ENCODE results near the gene AGAP1. TPM values are rescaled to one million over a fixed set of nuclear protein-coding genes. Genes with fewer than 3 reads are reported as not detected.

Gene AGAP1
- total and polyA plus RNA-seq, 2 donors (not counting 3 experiments of a cell fraction or from before 2014, with no cell fraction given) = 10.2 to 20.9 TPM

DNA sequence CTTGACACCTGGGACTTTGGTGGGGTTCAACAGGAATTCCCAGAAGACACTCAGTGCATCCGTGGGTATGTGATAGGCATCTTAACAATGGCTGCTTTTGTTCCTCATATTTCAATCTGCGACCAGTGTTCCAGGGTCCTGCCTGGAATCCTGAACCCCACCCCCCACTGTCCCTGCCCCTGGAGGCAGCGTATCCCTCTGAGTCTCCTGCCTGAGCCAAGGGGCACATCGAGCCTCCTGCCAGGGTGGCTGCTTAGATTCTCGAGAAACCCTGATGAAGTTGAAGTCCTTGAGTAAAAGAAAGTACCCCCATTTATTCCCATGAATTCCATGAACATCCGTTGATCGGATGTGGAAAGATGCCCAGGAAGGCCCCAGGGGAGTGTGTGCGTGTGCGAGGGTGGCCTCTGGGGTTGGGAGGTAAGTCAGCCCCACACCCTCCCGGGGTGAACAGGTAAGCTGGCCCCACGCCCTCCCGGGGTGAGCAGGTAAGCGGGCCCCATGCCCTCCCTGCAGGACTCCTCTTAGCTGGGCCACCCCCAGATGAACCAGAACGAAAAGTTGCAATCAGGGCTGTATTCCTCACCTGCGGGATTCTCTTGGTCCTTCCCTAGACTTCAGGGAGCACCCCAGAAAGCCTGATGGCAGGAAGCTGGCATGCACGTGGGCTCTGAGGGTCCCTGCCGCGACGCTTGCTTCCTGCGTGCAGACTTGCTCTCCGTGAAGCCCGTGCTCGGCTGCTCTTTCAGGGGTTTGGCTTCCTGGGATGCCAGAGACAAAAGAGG lies 253.3 kb downstream of the AGAP1 start:
- FAIRE-seq (no peak), DNase-seq (ENCODE audit: low read depth, low spot score) (no peak)
- intact Hi-C loops (cut with micrococcal nuclease) = loop anchor here (2.0 to 10.0 kb wide), 2 partner anchors 76 to 252 kb away; partner anchors contain the start of gene AGAP1
- POLR2A ChIA-PET = interaction anchor here (1.1 kb wide), 1 partner anchor 154 kb away, joined by 3 read pairs; no protein-coding TSS in a partner anchor
- Histone ChIP-seq H3K79me2 (ENCODE audit: control insufficient read depth, insufficient read depth, low read length) (no peaks in the 10 kb centered on the region), H3K4me3 (replicated peaks in 1 of 3; ENCODE audit: insufficient read depth in 1 of 3, low read depth in 1 of 3, low read length in 3 of 3) (no peak overlapping the region), H3K9me1 (replicated peaks; ENCODE audit: control insufficient read depth, extremely low read depth, insufficient read depth, low read length) (no peaks in the 10 kb centered on the region), H3K9me3 (replicated peaks; ENCODE audit: control insufficient read depth, insufficient read depth, low read length) (no peaks in the 10 kb centered on the region), H3K4me1 (ENCODE audit: control insufficient read depth, extremely low read depth, insufficient read depth, low read length) (no peaks in the 10 kb centered on the region), H3K27me3 (ENCODE audit: control insufficient read depth in 2 of 2, insufficient read depth in 2 of 2, low read length in 2 of 2) (no peaks in the 10 kb centered on the region), H3K4me2 (ENCODE audit: insufficient read depth, low read length) (no peak overlapping the region), H3K9ac (replicated peaks; ENCODE audit: extremely low read depth, insufficient read depth, low read length) (no peak overlapping the region), H3K36me3 (ENCODE audit: control insufficient read depth in 2 of 2, extremely low read depth in 1 of 2, insufficient read depth in 2 of 2, low read length in 2 of 2) (no peaks in the 10 kb centered on the region), H3K27ac (ENCODE audit: insufficient read depth, low read depth, low read length) (no peak overlapping the region), H2AFZ (ENCODE audit: low read depth, low read length) (no peak overlapping the region), H4K20me1 (replicated peaks; ENCODE audit: control insufficient read depth, extremely low read depth, insufficient read depth, low read length) (no peaks in the 10 kb centered on the region)
- no TSS peak for BruUV-seq (replicated peaks)
- dilution Hi-C loops (cut with MboI; ENCODE audit: extremely low pct_ligation_motif_present, low sequenced_read_pairs) = no loop called here
- CTCF ChIA-PET = interaction anchor here (1.2 to 5.6 kb wide), 9 partner anchors 11 to 630 kb away, joined by 3 to 213 read pairs (median 11); no protein-coding TSS in a partner anchor
- TF ChIP-seq JUN (IDR thresholded peaks at IDR 0.05; ENCODE audit: borderline replicate concordance, insufficient read depth, insufficient read length, low read depth) (no peak), MYC (IDR thresholded peaks at IDR 0.05; ENCODE audit: low read depth, low read length) (no peak)

DNA sequence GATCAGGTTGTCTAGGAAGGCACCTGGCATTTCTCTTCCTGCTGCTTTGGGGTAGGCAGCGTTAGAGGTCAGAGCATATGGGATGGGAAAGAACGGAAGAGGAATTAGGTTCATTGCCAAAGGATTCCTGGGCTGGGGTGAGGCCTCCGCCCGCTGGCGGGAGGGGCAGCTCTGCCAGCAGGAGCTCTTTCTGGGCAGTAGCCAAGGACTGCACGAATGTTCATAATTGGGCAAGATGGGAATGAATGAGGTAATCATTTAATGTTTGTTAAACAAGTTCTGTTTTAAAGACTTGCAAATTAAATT lies 253.9 kb downstream of the AGAP1 start:
- no peak for TF ChIP-seq JUN (IDR thresholded peaks at IDR 0.05; ENCODE audit: borderline replicate concordance, insufficient read depth, insufficient read length, low read depth)
- no peak for TF ChIP-seq POLR2A (IDR thresholded peaks at IDR 0.05; ENCODE audit: low read depth, low read length)
- no peak for TF ChIP-seq MYC (IDR thresholded peaks at IDR 0.05; ENCODE audit: low read depth, low read length)
- no peak for TF ChIP-seq EZH2 (IDR thresholded peaks at IDR 0.05; ENCODE audit: borderline replicate concordance, low read depth, low read length, severe bottlenecking)
- TF ChIP-seq, protein P1, sequence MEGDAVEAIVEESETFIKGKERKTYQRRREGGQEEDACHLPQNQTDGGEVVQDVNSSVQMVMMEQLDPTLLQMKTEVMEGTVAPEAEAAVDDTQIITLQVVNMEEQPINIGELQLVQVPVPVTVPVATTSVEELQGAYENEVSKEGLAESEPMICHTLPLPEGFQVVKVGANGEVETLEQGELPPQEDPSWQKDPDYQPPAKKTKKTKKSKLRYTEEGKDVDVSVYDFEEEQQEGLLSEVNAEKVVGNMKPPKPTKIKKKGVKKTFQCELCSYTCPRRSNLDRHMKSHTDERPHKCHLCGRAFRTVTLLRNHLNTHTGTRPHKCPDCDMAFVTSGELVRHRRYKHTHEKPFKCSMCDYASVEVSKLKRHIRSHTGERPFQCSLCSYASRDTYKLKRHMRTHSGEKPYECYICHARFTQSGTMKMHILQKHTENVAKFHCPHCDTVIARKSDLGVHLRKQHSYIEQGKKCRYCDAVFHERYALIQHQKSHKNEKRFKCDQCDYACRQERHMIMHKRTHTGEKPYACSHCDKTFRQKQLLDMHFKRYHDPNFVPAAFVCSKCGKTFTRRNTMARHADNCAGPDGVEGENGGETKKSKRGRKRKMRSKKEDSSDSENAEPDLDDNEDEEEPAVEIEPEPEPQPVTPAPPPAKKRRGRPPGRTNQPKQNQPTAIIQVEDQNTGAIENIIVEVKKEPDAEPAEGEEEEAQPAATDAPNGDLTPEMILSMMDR (IDR thresholded peaks at IDR 0.05; ENCODE audit: extremely low read depth in 1 of 2, insufficient read depth in 1 of 2, low read depth in 1 of 2, low read length in 2 of 2) = no peak
- TF ChIP-seq, protein P2, sequence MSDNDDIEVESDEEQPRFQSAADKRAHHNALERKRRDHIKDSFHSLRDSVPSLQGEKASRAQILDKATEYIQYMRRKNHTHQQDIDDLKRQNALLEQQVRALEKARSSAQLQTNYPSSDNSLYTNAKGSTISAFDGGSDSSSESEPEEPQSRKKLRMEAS (IDR thresholded peaks at IDR 0.05; ENCODE audit: insufficient read depth, insufficient read length) = no peak
- TF ChIP-seq GATA2 (IDR thresholded peaks at IDR 0.05; ENCODE audit: insufficient read depth, insufficient read length, low read depth, low read length) = no peak
- TF ChIP-seq POLR2AphosphoS5 (IDR thresholded peaks at IDR 0.05; ENCODE audit: insufficient read depth, low read depth, low read length) = no peak
- no peak for TF ChIP-seq FOS (IDR thresholded peaks at IDR 0.05; ENCODE audit: borderline replicate concordance, insufficient read depth, low read length)
- POLR2A ChIA-PET = no interaction called here
- CTCF ChIA-PET = interaction anchor here (5.6 kb wide), 1 partner anchor 151 kb away, joined by 213 read pairs; no protein-coding TSS in a partner anchor
- Histone ChIP-seq H4K20me1 (replicated peaks; ENCODE audit: control insufficient read depth, extremely low read depth, insufficient read depth, low read length) (no peaks in the 10 kb centered on the region), H3K4me1 (ENCODE audit: control insufficient read depth, extremely low read depth, insufficient read depth, low read length) (no peaks in the 10 kb centered on the region), H3K27me3 (ENCODE audit: control insufficient read depth in 2 of 2, insufficient read depth in 2 of 2, low read length in 2 of 2) (no peaks in the 10 kb centered on the region), H3K4me2 (ENCODE audit: insufficient read depth, low read length) (no peak overlapping the region), H3K27ac (ENCODE audit: insufficient read depth, low read depth, low read length) (no peak overlapping the region), H3K36me3 (ENCODE audit: control insufficient read depth in 2 of 2, extremely low read depth in 1 of 2, insufficient read depth in 2 of 2, low read length in 2 of 2) (no peaks in the 10 kb centered on the region), H3K9ac (replicated peaks; ENCODE audit: extremely low read depth, insufficient read depth, low read length) (no peak overlapping the region), H2AFZ (ENCODE audit: low read depth, low read length) (no peak overlapping the region), H3K4me3 (replicated peaks in 1 of 3; ENCODE audit: insufficient read depth in 1 of 3, low read depth in 1 of 3, low read length in 3 of 3) (no peak overlapping the region), H3K9me3 (replicated peaks; ENCODE audit: control insufficient read depth, insufficient read depth, low read length) (no peaks in the 10 kb centered on the region), H3K9me1 (replicated peaks; ENCODE audit: control insufficient read depth, extremely low read depth, insufficient read depth, low read length) (no peaks in the 10 kb centered on the region), H3K79me2 (ENCODE audit: control insufficient read depth, insufficient read depth, low read length) (no peaks in the 10 kb centered on the region)
- intact Hi-C loops (cut with micrococcal nuclease) = loop anchor here (2.0 to 10.0 kb wide), 2 partner anchors 77 to 253 kb away; partner anchors contain the start of gene AGAP1
- dilution Hi-C loops (cut with MboI; ENCODE audit: extremely low pct_ligation_motif_present, low sequenced_read_pairs) = no loop called here
- FAIRE-seq (no peak), DNase-seq (ENCODE audit: low read depth, low spot score) (no peak)
- no TSS peak for BruUV-seq (replicated peaks)

All from endothelial cell of umbilical vein (primary cell).